Panc1 (cell line): Measurements from ENCODE around the gene RBM45. TPM values are rescaled to one million over a fixed set of nuclear protein-coding genes. Genes with fewer than 3 reads are reported as not detected.

Experiments
- ATAC-seq: fragments of 200-7000 bp; cut with Tn5 transposase; 2 replicates; pipeline ENCODE4 v1.9.1; 2020; ENCODE audit warnings: mild to moderate bottlenecking, moderate library complexity
- BruUV-seq: library from RNA; stranded (reverse); fragments of 400-500 nt; replicated peaks from 2 replicates; lab custom pipeline; 2021; lab: Mats Ljungman, UMichigan
- CTCF ChIA-PET: fragments of 300-600 bp; sonication (Branson Sonifier 250); formaldehyde crosslinking; loops from one replicate; lab custom pipeline; 2022; ENCODE audit warnings: antibody characterized with exemption; lab: Charles Lee
- POLR2A ChIA-PET: fragments of 300-600 bp; sonication (Branson Sonifier 250); formaldehyde crosslinking; loops from one replicate; lab custom pipeline; 2022; ENCODE audit warnings: antibody characterized with exemption; lab: Charles Lee
- DNase-seq: peaks from one replicate; pipeline ENCODE4 v3.0.0-alpha.2; 2010; ENCODE audit warnings: low read depth, low spot score
- H3K27ac ChIP-seq: 2 replicates; pipeline ENCODE4 v1.5.1; 2011; ENCODE audit warnings: mild to moderate bottlenecking, low read length, inconsistent platforms
- H3K27me3 ChIP-seq: fragments of 200-500 bp; sonication (Bioruptor generic); 2 replicates; pipeline ENCODE4 v1.6.0; 2014; ENCODE audit warnings: low read length, inconsistent platforms; ENCODE audit not compliant: control insufficient read depth, insufficient read depth
- H3K36me3 ChIP-seq: fragments of 200-500 bp; sonication (Bioruptor generic); 2 replicates; pipeline ENCODE4 v1.5.1; 2014; ENCODE audit warnings: inconsistent platforms, mild to moderate bottlenecking, low read length, moderate library complexity; ENCODE audit not compliant: control insufficient read depth, insufficient read depth
- H3K4me1 ChIP-seq: 2 replicates; pipeline ENCODE4 v1.5.1; 2011; ENCODE audit warnings: inconsistent platforms, mild to moderate bottlenecking, low read length, moderate library complexity; ENCODE audit not compliant: control insufficient read depth, insufficient read depth
- H3K4me3 ChIP-seq, 2 experiments: 2 replicates each; pipeline ENCODE4 v1.5.1; 2011 to 2012; ENCODE audit warnings: low read depth in 2 of 2, low read length in 2 of 2, mild to moderate bottlenecking in 2 of 2, inconsistent platforms in 1 of 2, moderate library complexity in 1 of 2
- H3K9me3 ChIP-seq: fragments of 200-500 bp; sonication (Bioruptor generic); 2 replicates; pipeline ENCODE4 v1.5.1; 2014; ENCODE audit warnings: low read depth, mild to moderate bottlenecking, inconsistent platforms, low read length, moderate library complexity; ENCODE audit not compliant: control insufficient read depth, insufficient read depth
- CTCF ChIP-seq: fragments of 450-650 bp; IDR thresholded peaks from 2 replicates; pipeline ENCODE4 v1.5.1; 2017; ENCODE audit warnings: mild to moderate bottlenecking
- POLR2AphosphoS5 ChIP-seq: IDR thresholded peaks from 2 replicates; pipeline ENCODE4 v1.6.1; 2012; ENCODE audit warnings: mild to moderate bottlenecking, low read depth, low read length, moderate library complexity
- SIN3A ChIP-seq: IDR thresholded peaks from 2 replicates; pipeline ENCODE4 v1.6.1; 2012; ENCODE audit warnings: low read depth, mild to moderate bottlenecking, low read length, moderate library complexity, borderline replicate concordance; ENCODE audit not compliant: insufficient read depth
- TCF7L2 ChIP-seq: IDR thresholded peaks from 2 replicates; pipeline ENCODE4 v1.6.1; 2011; ENCODE audit warnings: mild to moderate bottlenecking, low read depth, low read length, inconsistent platforms
- in situ Hi-C: cut with HindIII; loops from 2 replicates; pipeline ENCODE4 v1.10.0; 2016; ENCODE audit warnings: low sequenced_read_pairs, low pct_unique_long_range_greater_than_20kb
- intact Hi-C: fragments of 100-400 bp; cut with micrococcal nuclease; formaldehyde crosslinking; loops from one replicate; pipeline ENCODE4 v1.10.0; 2022; ENCODE audit not compliant: unreplicated experiment
- total RNA-seq: library from RNA; stranded (reverse); gene quantifications from one replicate; pipeline ENCODE4 v1.2.1, GENCODE V29; 2021; ENCODE audit not compliant: unreplicated experiment
- TF ChIP-seq, protein P1 (sequence below), 2 experiments: IDR thresholded peaks; 2 replicates each; pipeline ENCODE4 v1.6.1; 2011 to 2012; ENCODE audit warnings: low read depth in 2 of 2, control low read depth in 1 of 2, low read length in 1 of 2, mild to moderate bottlenecking in 1 of 2, moderate library complexity in 1 of 2; ENCODE audit not compliant: insufficient read depth in 1 of 2

RBM45 gene
- total RNA-seq, 1 experiment from 2014 or later: 14.1 TPM

DNA sequence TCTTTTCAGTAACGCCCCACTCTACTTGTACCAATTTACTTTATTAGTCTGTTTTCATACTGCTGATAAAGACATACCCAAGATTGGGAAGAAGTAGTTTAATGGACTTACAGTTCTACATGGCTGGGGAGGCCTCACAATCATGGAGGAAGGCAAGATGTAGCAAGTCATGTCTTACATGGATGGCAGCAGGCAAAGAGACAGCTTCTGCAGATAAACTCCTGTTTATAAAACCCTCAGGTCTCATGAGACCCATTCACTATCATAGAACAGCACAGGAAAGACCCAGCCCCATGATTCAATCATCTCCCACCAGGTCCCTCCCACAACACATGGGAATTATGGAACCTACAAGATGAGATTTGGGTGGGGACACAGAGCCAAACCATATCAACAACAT, 43.3 kb downstream of the RBM45 start:
- Histone ChIP-seq H3K27me3 (no peaks in the 10 kb centered on the region), H3K36me3 (no peaks in the 10 kb centered on the region), H3K4me1 (no peaks in the 10 kb centered on the region), H3K27ac (no peak overlapping the region), H3K9me3 (no peaks in the 10 kb centered on the region), H3K4me3 (no peak overlapping the region)
- BruUV-seq: no TSS peak
- ATAC-seq (no peak), DNase-seq (no peak)
- TF ChIP-seq SIN3A: no peak
- no peak for TF ChIP-seq TCF7L2
- TF ChIP-seq, protein P1, sequence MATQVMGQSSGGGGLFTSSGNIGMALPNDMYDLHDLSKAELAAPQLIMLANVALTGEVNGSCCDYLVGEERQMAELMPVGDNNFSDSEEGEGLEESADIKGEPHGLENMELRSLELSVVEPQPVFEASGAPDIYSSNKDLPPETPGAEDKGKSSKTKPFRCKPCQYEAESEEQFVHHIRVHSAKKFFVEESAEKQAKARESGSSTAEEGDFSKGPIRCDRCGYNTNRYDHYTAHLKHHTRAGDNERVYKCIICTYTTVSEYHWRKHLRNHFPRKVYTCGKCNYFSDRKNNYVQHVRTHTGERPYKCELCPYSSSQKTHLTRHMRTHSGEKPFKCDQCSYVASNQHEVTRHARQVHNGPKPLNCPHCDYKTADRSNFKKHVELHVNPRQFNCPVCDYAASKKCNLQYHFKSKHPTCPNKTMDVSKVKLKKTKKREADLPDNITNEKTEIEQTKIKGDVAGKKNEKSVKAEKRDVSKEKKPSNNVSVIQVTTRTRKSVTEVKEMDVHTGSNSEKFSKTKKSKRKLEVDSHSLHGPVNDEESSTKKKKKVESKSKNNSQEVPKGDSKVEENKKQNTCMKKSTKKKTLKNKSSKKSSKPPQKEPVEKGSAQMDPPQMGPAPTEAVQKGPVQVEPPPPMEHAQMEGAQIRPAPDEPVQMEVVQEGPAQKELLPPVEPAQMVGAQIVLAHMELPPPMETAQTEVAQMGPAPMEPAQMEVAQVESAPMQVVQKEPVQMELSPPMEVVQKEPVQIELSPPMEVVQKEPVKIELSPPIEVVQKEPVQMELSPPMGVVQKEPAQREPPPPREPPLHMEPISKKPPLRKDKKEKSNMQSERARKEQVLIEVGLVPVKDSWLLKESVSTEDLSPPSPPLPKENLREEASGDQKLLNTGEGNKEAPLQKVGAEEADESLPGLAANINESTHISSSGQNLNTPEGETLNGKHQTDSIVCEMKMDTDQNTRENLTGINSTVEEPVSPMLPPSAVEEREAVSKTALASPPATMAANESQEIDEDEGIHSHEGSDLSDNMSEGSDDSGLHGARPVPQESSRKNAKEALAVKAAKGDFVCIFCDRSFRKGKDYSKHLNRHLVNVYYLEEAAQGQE (IDR thresholded peaks at IDR 0.05; ENCODE audit: insufficient read depth in 1 of 2, low read depth in 2 of 2, low read length in 1 of 2): no peak
- TF ChIP-seq CTCF: no peak
- TF ChIP-seq POLR2AphosphoS5: no peak
- intact Hi-C loops: no loop called here
- ChIA-PET CTCF (no interaction called here), POLR2A (no interaction called here)
- in situ Hi-C loops: no loop called here

DNA sequence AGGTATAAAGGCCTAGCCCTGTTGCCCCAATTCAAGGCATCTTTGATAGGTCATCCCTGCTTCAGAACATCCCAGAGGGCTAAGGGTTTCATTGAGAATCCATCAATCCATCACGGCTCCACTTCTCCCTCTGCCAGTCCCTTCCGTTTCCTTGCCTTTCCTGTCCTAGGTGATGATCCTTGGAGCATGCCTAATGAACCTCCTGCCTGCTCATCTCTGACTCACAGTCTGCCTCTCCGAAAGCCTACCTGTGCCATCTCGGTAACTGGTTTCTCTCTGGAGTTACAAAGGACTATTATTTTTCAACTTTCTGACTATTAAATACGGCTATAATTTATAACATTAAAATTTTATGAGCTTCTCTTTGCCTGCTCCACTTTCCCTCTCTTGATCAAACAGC, 45.3 kb downstream of the RBM45 start:
- Histone ChIP-seq H3K4me3 (no peak overlapping the region), H3K9me3 (no peaks in the 10 kb centered on the region), H3K27ac (no peak overlapping the region), H3K4me1 (no peaks in the 10 kb centered on the region), H3K27me3 (no peaks in the 10 kb centered on the region), H3K36me3 (no peaks in the 10 kb centered on the region)
- TF ChIP-seq SIN3A: no peak
- TF ChIP-seq CTCF: no peak
- TF ChIP-seq, protein P1 (IDR thresholded peaks at IDR 0.05; ENCODE audit: insufficient read depth in 1 of 2, low read depth in 2 of 2, low read length in 1 of 2): no peak
- no peak for TF ChIP-seq POLR2AphosphoS5
- TF ChIP-seq TCF7L2: no peak
- POLR2A ChIA-PET: no interaction called here
- in situ Hi-C loops: no loop called here
- ATAC-seq (no peak), DNase-seq (no peak)
- CTCF ChIA-PET: no interaction called here
- no TSS peak for BruUV-seq
- intact Hi-C loops: no loop called here
